ENCODE results near the gene ZNF33A.
"Not testable (repeated sequence)": the region's sequence is repeated elsewhere in the genome, so short reads cannot be mapped to it uniquely, and the experiment has no call there.

ZNF33A gene

DNA sequence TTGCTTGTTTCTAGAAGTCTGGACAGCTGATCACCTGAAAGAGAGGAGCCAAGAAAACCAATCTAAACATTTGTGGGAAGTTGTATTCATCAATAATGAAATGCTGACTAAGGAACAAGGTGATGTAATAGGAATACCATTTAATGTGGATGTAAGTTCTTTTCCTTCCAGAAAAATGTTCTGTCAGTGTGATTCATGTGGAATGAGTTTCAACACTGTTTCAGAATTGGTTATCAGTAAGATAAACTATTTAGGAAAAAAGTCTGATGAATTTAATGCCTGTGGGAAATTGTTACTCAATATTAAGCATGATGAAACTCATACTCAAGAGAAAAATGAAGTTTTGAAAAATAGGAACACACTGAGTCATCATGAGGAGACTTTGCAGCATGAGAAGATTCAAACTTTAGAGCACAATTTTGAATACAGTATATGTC is 43.9 kb downstream of the ZNF33A start:
- TF ChIP-seq, protein P1, sequence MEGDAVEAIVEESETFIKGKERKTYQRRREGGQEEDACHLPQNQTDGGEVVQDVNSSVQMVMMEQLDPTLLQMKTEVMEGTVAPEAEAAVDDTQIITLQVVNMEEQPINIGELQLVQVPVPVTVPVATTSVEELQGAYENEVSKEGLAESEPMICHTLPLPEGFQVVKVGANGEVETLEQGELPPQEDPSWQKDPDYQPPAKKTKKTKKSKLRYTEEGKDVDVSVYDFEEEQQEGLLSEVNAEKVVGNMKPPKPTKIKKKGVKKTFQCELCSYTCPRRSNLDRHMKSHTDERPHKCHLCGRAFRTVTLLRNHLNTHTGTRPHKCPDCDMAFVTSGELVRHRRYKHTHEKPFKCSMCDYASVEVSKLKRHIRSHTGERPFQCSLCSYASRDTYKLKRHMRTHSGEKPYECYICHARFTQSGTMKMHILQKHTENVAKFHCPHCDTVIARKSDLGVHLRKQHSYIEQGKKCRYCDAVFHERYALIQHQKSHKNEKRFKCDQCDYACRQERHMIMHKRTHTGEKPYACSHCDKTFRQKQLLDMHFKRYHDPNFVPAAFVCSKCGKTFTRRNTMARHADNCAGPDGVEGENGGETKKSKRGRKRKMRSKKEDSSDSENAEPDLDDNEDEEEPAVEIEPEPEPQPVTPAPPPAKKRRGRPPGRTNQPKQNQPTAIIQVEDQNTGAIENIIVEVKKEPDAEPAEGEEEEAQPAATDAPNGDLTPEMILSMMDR (IDR thresholded peaks at IDR 0.05; ENCODE audit: low read depth, low read length) = no peak
- TF ChIP-seq MAX (IDR thresholded peaks at IDR 0.05; ENCODE audit: low read depth, low read length) = no peak
- TF ChIP-seq POLR2A (IDR thresholded peaks at IDR 0.05; ENCODE audit: extremely low read depth, insufficient read length) = no peak
- no peak for TF ChIP-seq MYC (IDR thresholded peaks at IDR 0.05; ENCODE audit: low read depth, low read length)
- DNase-seq (ENCODE audit: low read depth) = peak; percentile 1
- H3K4me3 ChIP-seq (ENCODE audit: low read depth, low read length) = no peak overlapping the region

DNA sequence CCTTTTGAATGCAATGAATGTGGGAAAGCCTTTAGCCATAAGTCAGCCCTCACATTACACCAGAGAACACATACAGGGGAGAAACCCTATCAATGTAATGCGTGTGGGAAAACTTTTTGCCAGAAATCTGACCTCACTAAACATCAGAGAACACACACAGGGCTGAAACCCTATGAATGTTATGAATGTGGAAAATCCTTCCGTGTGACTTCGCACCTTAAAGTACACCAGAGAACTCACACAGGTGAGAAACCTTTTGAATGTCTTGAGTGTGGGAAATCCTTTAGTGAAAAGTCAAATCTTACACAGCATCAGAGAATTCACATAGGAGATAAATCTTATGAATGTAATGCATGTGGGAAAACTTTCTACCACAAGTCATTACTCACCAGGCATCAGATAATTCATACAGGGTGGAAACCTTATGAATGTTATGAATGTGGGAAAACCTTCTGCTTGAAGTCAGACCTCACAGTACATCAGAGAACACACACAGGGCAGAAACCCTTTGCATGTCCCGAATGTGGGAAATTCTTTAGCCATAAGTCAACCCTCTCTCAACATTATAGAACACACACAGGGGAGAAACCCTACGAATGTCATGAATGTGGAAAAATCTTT is 44.9 kb downstream of the ZNF33A start:
- DNase-seq (ENCODE audit: low read depth); H3K4me3 ChIP-seq (ENCODE audit: low read depth, low read length): not testable (repeated sequence)

GRCh38 chr10:38069663-38070062 is 59.2 kb downstream of the ZNF33A start:
- H3K4me3 ChIP-seq (ENCODE audit: low read depth, low read length) = not testable (repeated sequence)
- peak; percentile 5 for DNase-seq (ENCODE audit: low read depth)

GRCh38 chr10:38070501-38070900 is 60.0 kb downstream of the ZNF33A start:
- TF ChIP-seq MAX (IDR thresholded peaks at IDR 0.05; ENCODE audit: low read depth, low read length) (no peak), MYC (IDR thresholded peaks at IDR 0.05; ENCODE audit: low read depth, low read length) (no peak), POLR2A (IDR thresholded peaks at IDR 0.05; ENCODE audit: extremely low read depth, insufficient read length) (no peak)
- TF ChIP-seq, protein P1 (IDR thresholded peaks at IDR 0.05; ENCODE audit: low read depth, low read length) = no peak
- no peak for DNase-seq (ENCODE audit: low read depth)
- H3K4me3 ChIP-seq (ENCODE audit: low read depth, low read length) = no peak overlapping the region

GRCh38 chr10:38072552-38072951 is 62.1 kb downstream of the ZNF33A start:
- H3K4me3 ChIP-seq (ENCODE audit: low read depth, low read length) = no peak overlapping the region
- TF ChIP-seq MYC (IDR thresholded peaks at IDR 0.05; ENCODE audit: low read depth, low read length) (no peak), MAX (IDR thresholded peaks at IDR 0.05; ENCODE audit: low read depth, low read length) (no peak)
- peak; percentile 10 for DNase-seq (ENCODE audit: low read depth)

- TF ChIP-seq, protein P1 (IDR thresholded peaks at IDR 0.05; ENCODE audit: low read depth, low read length) = no peak
- no peak for TF ChIP-seq POLR2A (IDR thresholded peaks at IDR 0.05; ENCODE audit: extremely low read depth, insufficient read length)
- TF ChIP-seq MAX (IDR thresholded peaks at IDR 0.05; ENCODE audit: low read depth, low read length) = no peak
- H3K4me3 ChIP-seq (ENCODE audit: low read depth, low read length) = no peak overlapping the region
- DNase-seq (ENCODE audit: low read depth) = no peak
Observed at GRCh38 chr10:38076687-38077086, 66.2 kb downstream of the ZNF33A start.

GRCh38 chr10:38093318-38093717 is 82.8 kb downstream of the ZNF33A start:
- peak overlapping the region; percentile 74 for H3K4me3 ChIP-seq (ENCODE audit: low read depth, low read length)
- not testable (repeated sequence) for DNase-seq (ENCODE audit: low read depth)

DNA sequence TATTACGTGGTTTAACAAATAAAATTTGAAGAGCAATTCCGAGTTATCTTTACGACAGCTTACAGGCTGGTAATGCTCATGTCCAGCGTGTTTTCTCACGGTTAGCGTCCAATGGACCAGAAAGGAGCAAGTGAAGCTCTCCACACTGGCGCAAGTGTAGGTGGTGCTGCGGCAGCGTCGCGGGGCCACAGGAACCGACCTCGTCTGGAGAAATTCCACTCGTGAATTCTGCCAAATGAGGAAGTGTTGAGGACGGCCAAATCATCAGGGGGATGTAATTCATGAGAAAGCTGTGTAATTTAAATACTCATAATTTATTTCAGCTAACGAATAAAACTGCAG is 83.3 kb downstream of the ZNF33A start:
- TF ChIP-seq MAX (IDR thresholded peaks at IDR 0.05; ENCODE audit: low read depth, low read length) (no peak), MYC (IDR thresholded peaks at IDR 0.05; ENCODE audit: low read depth, low read length) (no peak), POLR2A (IDR thresholded peaks at IDR 0.05; ENCODE audit: extremely low read depth, insufficient read length) (no peak)
- TF ChIP-seq, protein P1 (IDR thresholded peaks at IDR 0.05; ENCODE audit: low read depth, low read length) = no peak
- no peak for DNase-seq (ENCODE audit: low read depth)
- peak overlapping the region; percentile 74 for H3K4me3 ChIP-seq (ENCODE audit: low read depth, low read length)
